Progenitor cell of endocrine pancreas (in vitro differentiated cells): ENCODE results near the gene UBXN6. TPM values are rescaled to one million over a fixed set of nuclear protein-coding genes. Genes with fewer than 3 reads are reported as not detected.

Source experiments
- DNase-seq: peaks from one replicate; pipeline ENCODE4 v3.0.0; 2021; ENCODE audit warnings: low spot score; ENCODE audit not compliant: unreplicated experiment
- H3K27ac Mint-ChIP-seq: 2 replicates; pipeline ENCODE4 v1.8.0; 2021; ENCODE audit warnings: mild to moderate bottlenecking, moderate library complexity, mixed read lengths
- H3K27me3 Mint-ChIP-seq: 2 replicates; pipeline ENCODE4 v1.8.0; 2021; ENCODE audit warnings: mixed read lengths
- H3K36me3 Mint-ChIP-seq: 2 replicates; pipeline ENCODE4 v1.8.0; 2022; ENCODE audit warnings: mixed read lengths; ENCODE audit not compliant: insufficient read depth
- H3K4me1 Mint-ChIP-seq: 2 replicates; pipeline ENCODE4 v1.8.0; 2021; ENCODE audit warnings: low read depth, mixed read lengths
- H3K4me3 Mint-ChIP-seq: 2 replicates; pipeline ENCODE4 v1.8.0; 2021; ENCODE audit warnings: low read depth, mild to moderate bottlenecking, moderate library complexity, mixed read lengths
- H3K9me3 Mint-ChIP-seq: 2 replicates; pipeline ENCODE4 v1.8.0; 2021; ENCODE audit warnings: low read depth, mixed read lengths
- total RNA-seq: library from RNA; stranded (reverse); gene quantifications from 2 replicates; pipeline ENCODE4 v1.2.1, GENCODE V29; 2021
- TF ChIP-seq, protein P1 (sequence below): fragments of 200-600 bp; sonication (generic); IDR thresholded peaks from one replicate; pipeline ENCODE4 v1.5.0; 2021; ENCODE audit warnings: antibody characterized with exemption, mild to moderate bottlenecking; ENCODE audit not compliant: unreplicated experiment

Gene UBXN6
- total RNA-seq, 1 donor from 2014 or later, result 57.2 TPM

GRCh38 chr19:4482721-4483364 is 25.2 kb upstream of the UBXN6 start:
- Mint-ChIP-seq H3K27ac (no peak overlapping the region), H3K9me3 (no peaks in the 10 kb centered on the region), H3K27me3 (no peaks in the 10 kb centered on the region), H3K36me3 (peaks cover 11% of the 10 kb centered on the region), H3K4me3 (no peak overlapping the region), H3K4me1 (no peaks in the 10 kb centered on the region)
- DNase-seq, result no peak
- TF ChIP-seq, protein P1, sequence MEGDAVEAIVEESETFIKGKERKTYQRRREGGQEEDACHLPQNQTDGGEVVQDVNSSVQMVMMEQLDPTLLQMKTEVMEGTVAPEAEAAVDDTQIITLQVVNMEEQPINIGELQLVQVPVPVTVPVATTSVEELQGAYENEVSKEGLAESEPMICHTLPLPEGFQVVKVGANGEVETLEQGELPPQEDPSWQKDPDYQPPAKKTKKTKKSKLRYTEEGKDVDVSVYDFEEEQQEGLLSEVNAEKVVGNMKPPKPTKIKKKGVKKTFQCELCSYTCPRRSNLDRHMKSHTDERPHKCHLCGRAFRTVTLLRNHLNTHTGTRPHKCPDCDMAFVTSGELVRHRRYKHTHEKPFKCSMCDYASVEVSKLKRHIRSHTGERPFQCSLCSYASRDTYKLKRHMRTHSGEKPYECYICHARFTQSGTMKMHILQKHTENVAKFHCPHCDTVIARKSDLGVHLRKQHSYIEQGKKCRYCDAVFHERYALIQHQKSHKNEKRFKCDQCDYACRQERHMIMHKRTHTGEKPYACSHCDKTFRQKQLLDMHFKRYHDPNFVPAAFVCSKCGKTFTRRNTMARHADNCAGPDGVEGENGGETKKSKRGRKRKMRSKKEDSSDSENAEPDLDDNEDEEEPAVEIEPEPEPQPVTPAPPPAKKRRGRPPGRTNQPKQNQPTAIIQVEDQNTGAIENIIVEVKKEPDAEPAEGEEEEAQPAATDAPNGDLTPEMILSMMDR, result no peak

DNA sequence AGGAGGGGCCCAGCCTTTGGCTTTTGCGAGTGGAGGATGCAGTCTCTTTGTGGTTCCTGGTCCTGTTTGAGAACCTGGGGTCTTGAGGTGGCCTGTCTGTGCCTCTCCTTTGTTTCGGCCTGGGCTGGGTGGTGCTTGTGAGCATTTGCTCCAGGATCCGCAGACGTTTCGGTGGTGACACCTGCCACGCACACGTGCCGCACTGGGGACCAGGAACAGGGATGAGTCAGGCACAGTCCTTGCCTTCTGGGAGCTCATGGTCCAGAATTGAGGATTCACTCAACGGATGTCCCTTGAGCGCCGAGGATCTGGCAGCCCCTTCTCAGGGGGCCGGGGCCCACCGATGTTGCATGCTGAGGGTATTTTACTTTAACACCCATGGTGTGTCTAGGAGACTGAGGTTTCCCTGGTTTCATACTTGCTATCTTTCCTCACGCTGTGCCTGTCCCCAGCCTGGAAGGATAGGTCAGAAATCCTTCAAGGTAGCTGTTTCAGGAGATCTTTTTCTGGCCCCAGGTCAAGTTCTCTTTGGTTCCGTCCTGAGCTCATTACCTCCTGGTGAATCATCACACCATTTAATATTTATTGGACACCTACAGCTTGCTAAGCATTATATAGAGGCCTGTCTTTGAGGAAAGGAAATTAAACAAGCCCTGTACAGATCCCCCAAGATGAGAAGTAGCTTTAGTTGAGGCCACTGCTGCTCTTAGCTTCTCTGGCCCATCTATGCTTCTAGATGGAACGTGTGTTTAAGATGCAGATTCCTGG is 19.6 kb upstream of the UBXN6 start:
- no peak for DNase-seq
- TF ChIP-seq, protein P1, result no peak
- peaks cover 5% of the 10 kb centered on the region for H3K36me3 Mint-ChIP-seq
- no peak overlapping the region for H3K4me3 Mint-ChIP-seq
- H3K27ac Mint-ChIP-seq, result no peak overlapping the region
- no peaks in the 10 kb centered on the region for H3K9me3 Mint-ChIP-seq
- peaks cover 14% of the 10 kb centered on the region for H3K4me1 Mint-ChIP-seq
- H3K27me3 Mint-ChIP-seq, result no peaks in the 10 kb centered on the region

- TF ChIP-seq, protein P1, result no peak
- Mint-ChIP-seq H3K9me3 (no peaks in the 10 kb centered on the region), H3K4me3 (peak overlapping the region; percentile 80), H3K4me1 (peaks cover 15% of the 10 kb centered on the region), H3K27me3 (no peaks in the 10 kb centered on the region), H3K27ac (peak overlapping the region; percentile 68), H3K36me3 (peaks cover 5% of the 10 kb centered on the region)
- no peak for DNase-seq
Observed at GRCh38 chr19:4474514-4475022, 17.0 kb upstream of the UBXN6 start.

DNA sequence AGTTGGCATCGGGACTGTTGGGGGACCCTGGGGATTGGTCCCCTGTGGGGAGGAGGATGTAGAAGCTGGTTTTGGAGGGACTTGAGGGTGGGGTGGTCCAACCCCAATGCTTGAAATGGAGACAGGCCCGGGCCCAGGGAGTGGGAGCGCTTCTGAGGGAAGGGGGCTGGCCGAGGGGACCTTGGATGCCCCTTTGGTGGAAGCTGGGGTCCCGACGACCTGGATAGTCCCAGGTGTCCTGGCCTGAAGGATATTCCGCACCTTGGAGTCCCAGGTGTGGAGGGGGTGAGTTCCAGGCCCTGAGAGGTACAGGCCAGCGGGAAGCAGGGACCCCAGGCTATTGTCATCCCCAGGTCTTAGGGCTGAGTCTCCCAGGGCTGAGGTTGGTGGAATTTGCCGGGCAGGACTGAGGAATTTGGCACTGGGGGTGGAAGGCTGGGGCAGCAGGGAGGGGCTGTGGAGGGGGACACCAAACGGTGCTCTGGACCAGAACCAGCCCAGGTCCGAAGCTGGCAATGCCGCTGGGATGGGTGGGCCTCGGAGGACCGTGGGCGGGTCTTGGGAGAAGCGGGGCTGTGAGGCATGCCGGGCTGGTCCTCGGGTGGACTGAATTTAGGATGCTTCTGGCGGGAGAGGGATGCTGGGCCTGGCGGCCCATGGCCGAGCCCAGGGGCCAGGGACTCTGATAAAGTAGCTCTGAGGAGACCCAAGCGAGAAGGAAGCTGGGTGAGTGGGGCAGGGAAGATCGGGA is 16.3 kb upstream of the UBXN6 start:
- TF ChIP-seq, protein P1, result no peak
- peak overlapping the region; percentile 85 for H3K27ac Mint-ChIP-seq
- peaks cover 15% of the 10 kb centered on the region for H3K4me1 Mint-ChIP-seq
- no peaks in the 10 kb centered on the region for H3K27me3 Mint-ChIP-seq
- DNase-seq, result no peak
- H3K4me3 Mint-ChIP-seq, result peak overlapping the region; percentile 80
- no peaks in the 10 kb centered on the region for H3K9me3 Mint-ChIP-seq
- H3K36me3 Mint-ChIP-seq, result peaks cover 5% of the 10 kb centered on the region
